Progenitor cell of endocrine pancreas (in vitro differentiated cells): Measurements from ENCODE around the gene CEND1. TPM values are rescaled to one million over a fixed set of nuclear protein-coding genes. Genes with fewer than 3 reads are reported as not detected.

Experiments
- DNase-seq: peaks from one replicate; pipeline ENCODE4 v3.0.0; 2021; ENCODE audit warnings: low spot score; ENCODE audit not compliant: unreplicated experiment
- H3K27ac Mint-ChIP-seq: 2 replicates; pipeline ENCODE4 v1.8.0; 2021; ENCODE audit warnings: mild to moderate bottlenecking, moderate library complexity, mixed read lengths
- H3K27me3 Mint-ChIP-seq: 2 replicates; pipeline ENCODE4 v1.8.0; 2021; ENCODE audit warnings: mixed read lengths
- H3K36me3 Mint-ChIP-seq: 2 replicates; pipeline ENCODE4 v1.8.0; 2022; ENCODE audit warnings: mixed read lengths; ENCODE audit not compliant: insufficient read depth
- H3K4me1 Mint-ChIP-seq: 2 replicates; pipeline ENCODE4 v1.8.0; 2021; ENCODE audit warnings: low read depth, mixed read lengths
- H3K4me3 Mint-ChIP-seq: 2 replicates; pipeline ENCODE4 v1.8.0; 2021; ENCODE audit warnings: low read depth, mild to moderate bottlenecking, moderate library complexity, mixed read lengths
- H3K9me3 Mint-ChIP-seq: 2 replicates; pipeline ENCODE4 v1.8.0; 2021; ENCODE audit warnings: low read depth, mixed read lengths
- CTCF ChIP-seq: fragments of 200-600 bp; sonication (generic); IDR thresholded peaks from one replicate; pipeline ENCODE4 v1.5.0; 2021; ENCODE audit warnings: antibody characterized with exemption, mild to moderate bottlenecking; ENCODE audit not compliant: unreplicated experiment
- total RNA-seq: library from RNA; stranded (reverse); gene quantifications from 2 replicates; pipeline ENCODE4 v1.2.1, GENCODE V29; 2021

Gene CEND1
- total RNA-seq, 1 donor from 2014 or later, result not detected

GRCh38 chr11:769887-770641, 19.8 kb downstream of the CEND1 start:
- no peaks in the 10 kb centered on the region for H3K27me3 Mint-ChIP-seq
- H3K36me3 Mint-ChIP-seq, result peaks cover 1% of the 10 kb centered on the region
- H3K4me3 Mint-ChIP-seq, result no peak overlapping the region
- no peaks in the 10 kb centered on the region for H3K4me1 Mint-ChIP-seq
- H3K27ac Mint-ChIP-seq, result no peak overlapping the region
- H3K9me3 Mint-ChIP-seq, result no peaks in the 10 kb centered on the region
- no peak for DNase-seq
- TF ChIP-seq CTCF, result no peak

- Mint-ChIP-seq H3K4me3 (no peak overlapping the region), H3K27me3 (no peaks in the 10 kb centered on the region), H3K27ac (no peak overlapping the region), H3K36me3 (peaks cover 5% of the 10 kb centered on the region), H3K4me1 (no peaks in the 10 kb centered on the region), H3K9me3 (no peaks in the 10 kb centered on the region)
- no peak for DNase-seq
- no peak for TF ChIP-seq CTCF
These were observed 22.7 kb downstream of the CEND1 start for GRCh38 chr11:767238-767637.

GRCh38 chr11:766936-767210, 23.0 kb downstream of the CEND1 start:
- Mint-ChIP-seq H3K4me3 (no peak overlapping the region), H3K27me3 (no peaks in the 10 kb centered on the region), H3K27ac (no peak overlapping the region), H3K4me1 (no peaks in the 10 kb centered on the region), H3K9me3 (no peaks in the 10 kb centered on the region), H3K36me3 (peaks cover 6% of the 10 kb centered on the region)
- no peak for TF ChIP-seq CTCF
- DNase-seq, result no peak

- Mint-ChIP-seq H3K27me3 (no peaks in the 10 kb centered on the region), H3K36me3 (peaks cover 6% of the 10 kb centered on the region), H3K4me1 (no peaks in the 10 kb centered on the region), H3K27ac (no peak overlapping the region), H3K9me3 (no peaks in the 10 kb centered on the region), H3K4me3 (no peak overlapping the region)
- DNase-seq, result no peak
- TF ChIP-seq CTCF, result no peak
These were observed 23.6 kb downstream of the CEND1 start for GRCh38 chr11:766106-766935.

- TF ChIP-seq CTCF, result no peak
- Mint-ChIP-seq H3K9me3 (no peaks in the 10 kb centered on the region), H3K36me3 (peaks cover 6% of the 10 kb centered on the region), H3K4me3 (no peak overlapping the region), H3K27ac (peak overlapping the region; percentile 79), H3K27me3 (no peaks in the 10 kb centered on the region), H3K4me1 (no peaks in the 10 kb centered on the region)
- DNase-seq, result no peak
These were observed 24.1 kb downstream of the CEND1 start for GRCh38 chr11:765802-766091.
